HG03432 (cell line): Measurements from ENCODE around the gene GSTP1.
A peak's percentile ranks its signal among the peaks of the same experiment; 100 is the strongest.
"Not testable (repeated sequence)": the region's sequence is repeated elsewhere in the genome, so short reads cannot be mapped to it uniquely, and the experiment has no call there.

ENCODE experiments used
- ATAC-seq: cut with Tn5 transposase; IDR thresholded peaks from one replicate; pipeline ENCODE4 v1.9.1; 2021; ENCODE audit warnings: mild to moderate bottlenecking, moderate library complexity; ENCODE audit not compliant: unreplicated experiment

Gene GSTP1

GRCh38 chr11:67613313-67613959 lies 29.8 kb downstream of the GSTP1 start:
- ATAC-seq: no peak

GRCh38 chr11:67613960-67614715 lies 30.5 kb downstream of the GSTP1 start:
- peak; percentile 75 for ATAC-seq

GRCh38 chr11:67614730-67615714 lies 31.4 kb downstream of the GSTP1 start:
- ATAC-seq: no peak

GRCh38 chr11:67615728-67616430 lies 32.3 kb downstream of the GSTP1 start:
- ATAC-seq: no peak

- no peak for ATAC-seq
Observed at GRCh38 chr11:67616431-67617242, 33.0 kb downstream of the GSTP1 start.

- no peak for ATAC-seq
Observed at GRCh38 chr11:67617243-67617953, 33.8 kb downstream of the GSTP1 start.

- ATAC-seq: not testable (repeated sequence)
Observed at GRCh38 chr11:67618901-67619659, 35.5 kb downstream of the GSTP1 start.

- ATAC-seq: not testable (repeated sequence)
Observed at GRCh38 chr11:67619683-67620618, 36.3 kb downstream of the GSTP1 start.

- not testable (repeated sequence) for ATAC-seq
Observed at GRCh38 chr11:67620621-67621020, 37.0 kb downstream of the GSTP1 start.

GRCh38 chr11:67621928-67622327 lies 38.3 kb downstream of the GSTP1 start:
- not testable (repeated sequence) for ATAC-seq

GRCh38 chr11:67622905-67623304 lies 39.3 kb downstream of the GSTP1 start:
- not testable (repeated sequence) for ATAC-seq

- not testable (repeated sequence) for ATAC-seq
Observed at GRCh38 chr11:67623795-67624194, 40.2 kb downstream of the GSTP1 start.

- ATAC-seq: not testable (repeated sequence)
Observed at GRCh38 chr11:67626131-67626833, 42.7 kb downstream of the GSTP1 start.

GRCh38 chr11:67626970-67627369 lies 43.4 kb downstream of the GSTP1 start:
- no peak for ATAC-seq

- ATAC-seq: no peak
Observed at GRCh38 chr11:67627441-67627811, 43.8 kb downstream of the GSTP1 start.

GRCh38 chr11:67627812-67628624 lies 44.4 kb downstream of the GSTP1 start:
- ATAC-seq: no peak
